HG03378 (cell line): ENCODE results near the gene HEPHL1.
"Not testable (repeated sequence)": the region's sequence is repeated elsewhere in the genome, so short reads cannot be mapped to it uniquely, and the experiment has no call there.

Source experiments
- ATAC-seq: cut with Tn5 transposase; IDR thresholded peaks from one replicate; pipeline ENCODE4 v1.9.1; 2021; ENCODE audit warnings: mild to moderate bottlenecking, moderate library complexity; ENCODE audit not compliant: unreplicated experiment

HEPHL1 gene

GRCh38 chr11:94068764-94069163, 47.6 kb downstream of the HEPHL1 start:
- ATAC-seq = no peak

- no peak for ATAC-seq
Measured at GRCh38 chr11:94077552-94078293, 56.6 kb downstream of the HEPHL1 start.

- no peak for ATAC-seq
Measured at GRCh38 chr11:94084164-94084563, 63.0 kb downstream of the HEPHL1 start.

GRCh38 chr11:94088906-94089305, 67.8 kb downstream of the HEPHL1 start:
- no peak for ATAC-seq

- ATAC-seq = no peak
Measured at GRCh38 chr11:94089341-94089740, 68.2 kb downstream of the HEPHL1 start.

- ATAC-seq = no peak
Measured at GRCh38 chr11:94090401-94090800, 69.2 kb downstream of the HEPHL1 start.

- ATAC-seq = no peak
Measured at GRCh38 chr11:94091091-94091490, 69.9 kb downstream of the HEPHL1 start.

- no peak for ATAC-seq
Measured at GRCh38 chr11:94100253-94100652, 79.1 kb downstream of the HEPHL1 start.

- ATAC-seq = no peak
Measured at GRCh38 chr11:94103471-94103870, 82.3 kb downstream of the HEPHL1 start.

- no peak for ATAC-seq
Measured at GRCh38 chr11:94104734-94105133, 83.6 kb downstream of the HEPHL1 start.

GRCh38 chr11:94106716-94107115, 85.6 kb downstream of the HEPHL1 start:
- no peak for ATAC-seq

GRCh38 chr11:94107363-94107762, 86.2 kb downstream of the HEPHL1 start:
- ATAC-seq = no peak

- ATAC-seq = no peak
Measured at GRCh38 chr11:94111241-94111640, 90.1 kb downstream of the HEPHL1 start.

GRCh38 chr11:94111660-94112059, 90.5 kb downstream of the HEPHL1 start:
- no peak for ATAC-seq

- no peak for ATAC-seq
Measured at GRCh38 chr11:94112206-94112953, 91.2 kb downstream of the HEPHL1 start.

GRCh38 chr11:94117197-94117574, 96.0 kb downstream of the HEPHL1 start:
- no peak for ATAC-seq

- ATAC-seq = no peak
Measured at GRCh38 chr11:94117871-94118270, 96.7 kb downstream of the HEPHL1 start.

GRCh38 chr11:94119676-94120075, 98.5 kb downstream of the HEPHL1 start:
- ATAC-seq = not testable (repeated sequence)

- ATAC-seq = not testable (repeated sequence)
Measured at GRCh38 chr11:94120516-94120915, 99.4 kb downstream of the HEPHL1 start.

GRCh38 chr11:94120946-94121345, 99.8 kb downstream of the HEPHL1 start:
- no peak for ATAC-seq

GRCh38 chr11:94125407-94126115, 104.4 kb downstream of the HEPHL1 start:
- no peak for ATAC-seq

GRCh38 chr11:94127638-94128037, 106.5 kb downstream of the HEPHL1 start:
- ATAC-seq = no peak
